MM.1S (cell line): Measurements from ENCODE around the gene GNS.

Experiments
- DNase-seq: peaks from one replicate; pipeline ENCODE4 v3.0.0-alpha.2; 2015
- H2AFZ ChIP-seq: fragments of 300-600 bp; sonication (generic); 2 replicates; pipeline ENCODE4 v1.6.0; 2016; ENCODE audit warnings: antibody characterized with exemption, low read length
- H3F3A ChIP-seq: fragments of 300-600 bp; sonication (generic); 2 replicates; pipeline ENCODE4 v1.6.1; 2016; ENCODE audit warnings: mild to moderate bottlenecking, antibody characterized with exemption, low read length, moderate library complexity, mixed read lengths; ENCODE audit not compliant: insufficient read depth
- H3K27ac ChIP-seq: fragments of 300-600 bp; sonication (generic); 2 replicates; pipeline ENCODE4 v1.5.1; 2016; ENCODE audit warnings: mild to moderate bottlenecking, low read length
- H3K27me3 ChIP-seq: fragments of 300-600 bp; sonication (generic); replicated peaks from 2 replicates; pipeline ENCODE4 v1.6.0; 2016; ENCODE audit warnings: low read length; ENCODE audit not compliant: insufficient read depth
- H3K36me3 ChIP-seq: fragments of 300-600 bp; sonication (generic); replicated peaks from 2 replicates; pipeline ENCODE4 v1.6.1; 2016; ENCODE audit warnings: mild to moderate bottlenecking, low read length, mixed read lengths; ENCODE audit not compliant: insufficient read depth
- H3K4me1 ChIP-seq: fragments of 300-600 bp; sonication (generic); 2 replicates; pipeline ENCODE4 v1.6.1; 2016; ENCODE audit warnings: low read length, mixed read lengths
- H3K4me2 ChIP-seq: fragments of 300-600 bp; sonication (generic); 2 replicates; pipeline ENCODE4 v1.6.0; 2016; ENCODE audit warnings: low read depth, low read length
- H3K4me3 ChIP-seq: fragments of 300-600 bp; sonication (generic); 2 replicates; pipeline ENCODE4 v1.5.1; 2016; ENCODE audit warnings: low read length, mixed read lengths
- H3K79me2 ChIP-seq: fragments of 300-600 bp; sonication (generic); 2 replicates; pipeline ENCODE4 v1.6.1; 2016; ENCODE audit warnings: mixed run types, low read length, mixed read lengths
- H3K9ac ChIP-seq: fragments of 300-600 bp; sonication (generic); 2 replicates; pipeline ENCODE4 v1.6.1; 2016; ENCODE audit warnings: low read length, mixed read lengths
- H3K9me2 ChIP-seq: fragments of 300-600 bp; sonication (generic); replicated peaks from 2 replicates; pipeline ENCODE4 v1.6.1; 2016; ENCODE audit warnings: mild to moderate bottlenecking, low read length, mixed read lengths; ENCODE audit not compliant: insufficient read depth
- H3K9me3 ChIP-seq: fragments of 300-600 bp; sonication (generic); replicated peaks from 2 replicates; pipeline ENCODE4 v1.6.1; 2016; ENCODE audit warnings: mild to moderate bottlenecking, low read length, mixed read lengths; ENCODE audit not compliant: insufficient read depth
- H4K20me1 ChIP-seq: fragments of 300-600 bp; sonication (generic); 2 replicates; pipeline ENCODE4 v1.6.1; 2016; ENCODE audit warnings: mild to moderate bottlenecking, low read length, moderate library complexity, mixed read lengths; ENCODE audit not compliant: insufficient read depth
- EZH2 ChIP-seq: fragments of 300-600 bp; sonication (generic); optimal IDR thresholded peaks from 2 replicates; pipeline ENCODE3; 2017; ENCODE audit warnings: low read depth, mild to moderate bottlenecking, antibody characterized with exemption, low read length, mixed read lengths
- EZH2phosphoT487 ChIP-seq: fragments of 300-600 bp; sonication (generic); IDR thresholded peaks from 2 replicates; pipeline ENCODE4 v1.6.1; 2018; ENCODE audit warnings: antibody characterized with exemption, low read length
- TF ChIP-seq, protein P1 (sequence below): fragments of 300-600 bp; sonication (generic); IDR thresholded peaks from 2 replicates; pipeline ENCODE4 v1.5.1; 2016; ENCODE audit warnings: antibody characterized with exemption, low read length, mixed read lengths

Gene GNS

DNA sequence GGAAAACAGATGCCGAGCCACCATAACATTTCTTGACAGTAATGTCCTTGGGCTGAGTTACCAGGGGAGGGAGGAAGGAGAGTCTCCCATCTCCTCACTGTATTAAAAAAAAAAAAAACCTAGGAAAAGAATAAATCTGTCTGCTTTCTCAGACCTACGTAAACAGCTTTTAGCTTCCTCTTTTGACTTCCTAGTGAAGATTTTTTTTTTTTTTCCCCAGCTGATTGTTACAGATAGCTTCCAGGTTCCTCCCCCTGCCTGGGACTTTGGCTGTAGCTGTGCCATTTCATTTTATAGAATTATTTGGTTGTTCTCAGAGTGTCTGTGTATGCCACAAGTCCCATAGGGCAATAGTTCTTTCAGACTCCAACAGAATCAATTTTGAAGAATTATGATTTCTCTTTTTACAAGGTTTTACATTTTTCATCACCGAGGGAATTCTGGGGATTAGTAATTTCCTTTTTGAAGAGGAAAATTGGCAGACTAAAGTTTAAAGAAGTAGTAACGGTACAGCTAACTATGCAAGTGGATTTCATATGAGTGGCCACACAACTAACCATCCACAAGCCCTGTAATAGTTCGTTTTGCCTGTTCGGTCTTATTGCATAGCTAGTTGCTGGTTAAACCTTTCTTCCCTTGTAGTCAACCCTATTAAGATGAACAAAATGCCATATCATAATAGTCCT, 23.1 kb upstream of the GNS start:
- Histone ChIP-seq H3K4me1 (peaks cover 14% of the 10 kb centered on the region), H3K4me3 (peak overlapping the region; percentile 69), H3K27ac (peak overlapping the region; percentile 53; the same call in 1 of the 2 replicates), H3K79me2 (peaks cover 30% of the 10 kb centered on the region), H2AFZ (peak overlapping the region; percentile 87; the same call in 1 of the 2 replicates), H3K36me3 (no peaks in the 10 kb centered on the region), H3K9me3 (no peaks in the 10 kb centered on the region), H3K4me2 (peak overlapping the region; percentile 71), H3K9ac (peak overlapping the region; percentile 39), H4K20me1 (no peaks in the 10 kb centered on the region), H3K27me3 (no peaks in the 10 kb centered on the region), H3F3A (peaks cover 24% of the 10 kb centered on the region), H3K9me2 (no peaks in the 10 kb centered on the region)
- no peak for DNase-seq
- no peak for TF ChIP-seq EZH2phosphoT487
- TF ChIP-seq, protein P1, sequence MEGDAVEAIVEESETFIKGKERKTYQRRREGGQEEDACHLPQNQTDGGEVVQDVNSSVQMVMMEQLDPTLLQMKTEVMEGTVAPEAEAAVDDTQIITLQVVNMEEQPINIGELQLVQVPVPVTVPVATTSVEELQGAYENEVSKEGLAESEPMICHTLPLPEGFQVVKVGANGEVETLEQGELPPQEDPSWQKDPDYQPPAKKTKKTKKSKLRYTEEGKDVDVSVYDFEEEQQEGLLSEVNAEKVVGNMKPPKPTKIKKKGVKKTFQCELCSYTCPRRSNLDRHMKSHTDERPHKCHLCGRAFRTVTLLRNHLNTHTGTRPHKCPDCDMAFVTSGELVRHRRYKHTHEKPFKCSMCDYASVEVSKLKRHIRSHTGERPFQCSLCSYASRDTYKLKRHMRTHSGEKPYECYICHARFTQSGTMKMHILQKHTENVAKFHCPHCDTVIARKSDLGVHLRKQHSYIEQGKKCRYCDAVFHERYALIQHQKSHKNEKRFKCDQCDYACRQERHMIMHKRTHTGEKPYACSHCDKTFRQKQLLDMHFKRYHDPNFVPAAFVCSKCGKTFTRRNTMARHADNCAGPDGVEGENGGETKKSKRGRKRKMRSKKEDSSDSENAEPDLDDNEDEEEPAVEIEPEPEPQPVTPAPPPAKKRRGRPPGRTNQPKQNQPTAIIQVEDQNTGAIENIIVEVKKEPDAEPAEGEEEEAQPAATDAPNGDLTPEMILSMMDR = no peak
- no peak for TF ChIP-seq EZH2

DNA sequence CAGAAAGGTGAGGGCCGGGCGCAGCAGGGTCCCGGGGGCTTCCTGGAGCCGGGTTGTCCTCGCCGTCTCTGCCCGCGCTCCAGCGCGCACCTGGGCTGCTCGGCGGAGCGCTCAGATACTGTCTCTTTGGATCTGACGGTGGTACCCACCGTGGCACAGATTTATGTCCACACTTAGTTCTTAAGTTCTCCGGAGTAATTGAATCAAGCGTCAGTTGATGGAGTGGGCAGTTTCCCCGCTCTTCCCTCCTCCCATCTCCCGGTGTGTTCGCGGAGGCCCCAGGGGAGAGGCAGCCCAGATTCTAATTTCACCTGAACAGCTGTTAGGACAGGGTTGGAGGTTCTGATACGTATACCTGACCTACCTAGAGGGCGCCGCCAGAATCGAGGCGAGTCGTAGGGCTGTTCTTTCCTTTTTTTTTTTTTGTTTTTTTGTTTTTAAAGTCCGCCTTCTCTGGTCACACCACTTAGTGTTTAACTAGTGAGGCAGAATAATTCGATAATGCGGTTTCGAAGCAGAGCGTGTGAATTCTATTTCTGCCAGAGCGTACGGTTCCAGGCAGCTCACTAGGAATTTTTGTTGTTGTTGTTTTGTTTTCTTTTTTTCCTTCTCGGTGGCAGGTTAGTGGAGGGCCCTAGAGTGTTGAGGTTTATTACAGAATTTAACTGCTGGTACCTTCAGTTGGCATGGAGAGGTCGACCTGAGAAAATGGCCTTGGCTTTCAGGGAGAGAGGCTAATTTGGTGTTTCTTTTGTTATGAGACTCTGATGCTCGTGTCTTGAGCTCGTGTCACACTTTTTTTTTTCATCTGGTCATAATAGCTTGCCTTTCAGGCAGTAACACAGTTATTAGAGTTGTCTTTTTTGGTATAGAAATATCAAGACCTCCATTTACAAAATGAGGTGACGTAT, 22.3 kb upstream of the GNS start:
- Histone ChIP-seq H3K79me2 (peaks cover 30% of the 10 kb centered on the region), H2AFZ (peak overlapping the region; percentile 87), H3K4me1 (peaks cover 14% of the 10 kb centered on the region), H3K4me3 (peak overlapping the region; percentile 69), H3K9me3 (no peaks in the 10 kb centered on the region), H3K9me2 (no peaks in the 10 kb centered on the region), H4K20me1 (no peaks in the 10 kb centered on the region), H3F3A (peaks cover 24% of the 10 kb centered on the region), H3K9ac (peak overlapping the region; percentile 39), H3K27ac (peak overlapping the region; percentile 53; the same call in 1 of the 2 replicates), H3K27me3 (no peaks in the 10 kb centered on the region), H3K36me3 (no peaks in the 10 kb centered on the region), H3K4me2 (peak overlapping the region; percentile 71)
- TF ChIP-seq, protein P1 = peak; percentile 32
- TF ChIP-seq EZH2 = no peak
- peak; percentile 67 for DNase-seq

DNA sequence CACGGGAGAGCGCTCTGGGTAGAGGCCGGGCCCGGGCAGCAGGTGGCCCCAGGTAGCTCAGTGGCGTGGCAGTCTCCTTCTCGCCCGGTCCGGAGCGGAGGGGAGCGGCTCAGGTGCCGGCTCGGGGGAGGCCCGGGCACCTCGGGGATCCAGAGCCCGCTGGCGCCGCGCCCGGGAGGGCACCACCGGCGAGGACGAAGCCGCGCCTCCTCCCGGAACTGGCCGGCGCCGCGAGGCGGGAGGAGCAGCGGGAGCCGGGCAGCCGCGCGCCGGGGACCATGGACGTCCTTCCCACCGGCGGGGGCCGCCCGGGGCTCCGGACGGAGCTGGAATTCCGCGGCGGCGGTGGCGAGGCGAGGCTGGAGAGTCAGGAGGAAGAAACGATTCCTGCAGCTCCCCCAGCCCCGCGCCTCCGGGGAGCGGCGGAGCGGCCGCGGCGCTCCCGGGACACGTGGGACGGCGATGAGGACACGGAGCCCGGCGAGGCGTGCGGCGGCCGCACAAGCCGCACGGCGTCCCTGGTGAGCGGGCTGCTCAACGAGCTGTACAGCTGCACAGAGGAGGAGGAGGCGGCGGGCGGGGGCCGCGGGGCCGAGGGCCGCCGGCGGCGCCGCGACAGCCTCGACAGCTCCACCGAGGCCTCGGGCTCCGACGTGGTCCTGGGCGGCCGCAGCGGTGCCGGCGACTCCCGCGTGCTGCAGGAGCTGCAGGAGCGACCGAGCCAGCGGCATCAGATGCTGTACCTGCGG, 21.5 kb upstream of the GNS start:
- Histone ChIP-seq H4K20me1 (no peaks in the 10 kb centered on the region), H3F3A (peaks cover 24% of the 10 kb centered on the region), H3K9me3 (no peaks in the 10 kb centered on the region), H3K27me3 (no peaks in the 10 kb centered on the region), H3K36me3 (no peaks in the 10 kb centered on the region), H2AFZ (peak overlapping the region; percentile 87), H3K79me2 (peaks cover 30% of the 10 kb centered on the region), H3K9ac (peak overlapping the region; percentile 39; the same call in 1 of the 2 replicates), H3K27ac (peak overlapping the region; percentile 53; the same call in 1 of the 2 replicates), H3K4me3 (peak overlapping the region; percentile 69), H3K9me2 (no peaks in the 10 kb centered on the region), H3K4me2 (peak overlapping the region; percentile 71), H3K4me1 (peaks cover 14% of the 10 kb centered on the region)
- TF ChIP-seq, protein P1 = 0 out of 2 replicates have a peak, but pooled peaks have one; percentile 20
- no peak for TF ChIP-seq EZH2phosphoT487
- no peak for TF ChIP-seq EZH2
- peak; percentile 61 for DNase-seq
